ENCODE data around the gene ZFYVE28.

- TF ChIP-seq CTCF (IDR thresholded peaks at IDR 0.05): no peak
- no peak for TF ChIP-seq PBX3 (IDR thresholded peaks at IDR 0.05)
- no peak for TF ChIP-seq EZH2phosphoT487 (IDR thresholded peaks at IDR 0.05; ENCODE audit: borderline replicate concordance, low read depth)
- TF ChIP-seq TEAD4 (IDR thresholded peaks at IDR 0.05; ENCODE audit: borderline replicate concordance, insufficient read depth): no peak
- TF ChIP-seq YY1 (IDR thresholded peaks at IDR 0.05; ENCODE audit: low read depth): no peak
- no peak for TF ChIP-seq RAD21 (IDR thresholded peaks at IDR 0.05; ENCODE audit: low read length)
- no peak for TF ChIP-seq FOXM1 (IDR thresholded peaks at IDR 0.05; ENCODE audit: low read depth)
- TF ChIP-seq ZBTB33 (IDR thresholded peaks at IDR 0.05; ENCODE audit: borderline replicate concordance, low read depth): no peak
- no peak for TF ChIP-seq EP300 (IDR thresholded peaks at IDR 0.05; ENCODE audit: borderline replicate concordance in 1 of 2, low read depth in 1 of 2, low read length in 1 of 2)
- no peak for TF ChIP-seq CHD2 (IDR thresholded peaks at IDR 0.05; ENCODE audit: low read length, partially characterized antibody)
Measured at GRCh38 chr4:2289955-2290333, 128.5 kb downstream of the ZFYVE28 start.

Measured in SK-N-SH (cell line).